Sigmoid colon (tissue), 4 donors: Measurements from ENCODE around the gene CDCA4.

Experiments
- CTCF ChIP-seq, 4 experiments: fragments of 450-650 bp in 3 of 4; fragments of 200-600 bp in 1 of 4; IDR thresholded peaks; one replicate each; pipeline ENCODE4 v1.5.1; 2016 to 2019; ENCODE audit warnings: antibody characterized with exemption in 4 of 4, mild to moderate bottlenecking in 3 of 4, moderate library complexity in 2 of 4
- POLR2AphosphoS5 ChIP-seq, 4 donors: sonication (generic); formaldehyde crosslinking; IDR thresholded peaks; one replicate each; pipeline ENCODE4 v1.6.1; 2017; ENCODE audit warnings: antibody characterized with exemption in 4 of 4

DNA sequence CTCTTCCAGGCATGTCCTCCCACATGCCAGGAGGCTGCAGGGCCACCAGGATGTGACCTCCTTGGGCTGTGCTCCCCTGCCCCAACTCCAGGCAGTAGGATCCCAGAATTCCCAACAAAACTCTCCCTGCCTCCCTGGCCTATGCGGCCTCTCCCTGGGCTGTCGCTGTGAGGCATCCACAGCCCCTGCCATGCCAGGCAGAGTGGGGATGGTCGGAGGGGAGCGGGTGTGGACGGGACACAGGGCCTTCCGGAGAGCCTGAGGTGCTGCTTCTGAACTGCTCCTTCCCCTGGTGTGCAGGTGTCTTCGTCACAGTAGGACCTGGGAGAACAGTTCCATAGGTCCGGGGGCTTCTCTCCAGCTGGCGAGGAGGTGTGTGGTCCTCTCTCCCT, 26.0 kb upstream of the CDCA4 start:
- TF ChIP-seq CTCF (IDR thresholded peaks at IDR 0.05) (no peak), POLR2AphosphoS5 (IDR thresholded peaks at IDR 0.05) (no peak)
